Keratinocyte (primary cell): ENCODE results near the gene PCNT. TPM values are rescaled to one million over a fixed set of nuclear protein-coding genes. Genes with fewer than 3 reads are reported as not detected.

Source experiments
- DNase-seq: peaks from one replicate; pipeline ENCODE4 v3.0.0-alpha.2; 2011; ENCODE audit warnings: low read depth, missing footprints, low spot score
- FAIRE-seq: peaks from 2 replicates; lab custom pipeline; 2011; peaks lifted over from hg19 to GRCh38; lab: Jason Lieb, UNC
- H2AFZ ChIP-seq: 2 replicates; pipeline ENCODE4 v1.6.0; 2012; ENCODE audit warnings: low read length, control low read depth, inconsistent platforms; ENCODE audit not compliant: control insufficient read depth
- H3K27ac ChIP-seq: 2 replicates; pipeline ENCODE4 v1.5.1; 2011; ENCODE audit warnings: low read length; ENCODE audit not compliant: control insufficient read depth, insufficient read depth
- H3K27me3 ChIP-seq: 3 replicates; pipeline ENCODE4 v1.6.0; 2011; ENCODE audit warnings: low read length; ENCODE audit not compliant: control insufficient read depth, insufficient read depth; ENCODE audit errors: extremely low read depth
- H3K36me3 ChIP-seq, 2 experiments: 2 replicates in 1 of 2; 3 replicates in 1 of 2; pipeline ENCODE4 v1.5.1; 2011; ENCODE audit warnings: low read length in 2 of 2, mild to moderate bottlenecking in 1 of 2; ENCODE audit not compliant: control insufficient read depth in 2 of 2, insufficient read depth in 2 of 2; ENCODE audit errors: extremely low read depth in 1 of 2
- H3K4me1 ChIP-seq: 3 replicates; pipeline ENCODE4 v1.5.1; 2011; ENCODE audit warnings: low read length; ENCODE audit not compliant: control insufficient read depth, insufficient read depth; ENCODE audit errors: extremely low read depth
- H3K4me2 ChIP-seq: 3 replicates; pipeline ENCODE4 v1.6.0; 2011; ENCODE audit warnings: low read depth, low read length; ENCODE audit not compliant: control insufficient read depth, insufficient read depth; ENCODE audit errors: extremely low read depth
- H3K4me3 ChIP-seq, 3 experiments: fragments of 200-600 bp in 1 of 3; sonication (generic) in 1 of 3; 2 replicates in 2 of 3; 3 replicates in 1 of 3; pipeline ENCODE4 v1.5.1; 2011 to 2016; ENCODE audit warnings: low read length in 3 of 3, mild to moderate bottlenecking in 3 of 3, control low read depth in 2 of 3, inconsistent platforms in 1 of 3, low read depth in 1 of 3, mixed read lengths in 1 of 3, mixed run types in 1 of 3, moderate library complexity in 1 of 3; ENCODE audit not compliant: control insufficient read depth in 2 of 3, insufficient read depth in 2 of 3; ENCODE audit errors: extremely low read depth in 1 of 3
- H3K79me2 ChIP-seq: 2 replicates; pipeline ENCODE4 v1.6.0; 2012; ENCODE audit warnings: low read length; ENCODE audit not compliant: control insufficient read depth, insufficient read depth
- H3K9ac ChIP-seq: 3 replicates; pipeline ENCODE4 v1.6.0; 2011; ENCODE audit warnings: low read length; ENCODE audit not compliant: control insufficient read depth, insufficient read depth; ENCODE audit errors: extremely low read depth
- H3K9me1 ChIP-seq: 3 replicates; pipeline ENCODE4 v1.6.0; 2011; ENCODE audit warnings: low read length; ENCODE audit not compliant: control insufficient read depth, insufficient read depth; ENCODE audit errors: extremely low read depth
- H3K9me3 ChIP-seq: 2 replicates; pipeline ENCODE4 v1.5.1; 2012; ENCODE audit warnings: low read depth, low read length; ENCODE audit not compliant: control insufficient read depth
- H4K20me1 ChIP-seq: 3 replicates; pipeline ENCODE4 v1.6.0; 2011; ENCODE audit warnings: low read length; ENCODE audit not compliant: control insufficient read depth, insufficient read depth; ENCODE audit errors: extremely low read depth
- EZH2 ChIP-seq: IDR thresholded peaks from one replicate; pipeline ENCODE4 v1.6.1; 2012; ENCODE audit warnings: inconsistent platforms, mild to moderate bottlenecking, low read length, moderate library complexity
- dilution Hi-C: fragments of 300-500 bp; cut with MboI; formaldehyde crosslinking; loops from one replicate; pipeline ENCODE4 v1.7.0; 2020; ENCODE audit warnings: low sequenced_read_pairs; ENCODE audit not compliant: extremely low pct_ligation_motif_present
- polyA plus RNA-seq, 5 experiments: library from polyadenylated mRNA; depleted of rRNA in 3 of 5; stranded (reverse) in 3 of 5; stranded (forward) in 1 of 5; unstranded in 1 of 5; fragments of >200 nt; gene quantifications; 1 replicate in 1 of 5; 2 replicates in 3 of 5; 3 replicates in 1 of 5; pipeline versions ENCODE4 v1.2.1 to v1.2.3, GENCODE V29; 2011 to 2012; ENCODE audit warnings: missing spikeins in 2 of 5, low read depth in 1 of 5, low replicate concordance in 1 of 5
- TF ChIP-seq, protein P1 (sequence below), 3 experiments: IDR thresholded peaks in 1 of 3; conservative IDR thresholded peaks in 1 of 3; optimal IDR thresholded peaks in 1 of 3; 2 replicates in 2 of 3; 3 replicates in 1 of 3; pipeline versions ENCODE3 to v1.5.1; 2011; ENCODE audit warnings: low read length in 3 of 3, mild to moderate bottlenecking in 3 of 3, moderate library complexity in 2 of 3, control low read depth in 1 of 3, inconsistent platforms in 1 of 3; ENCODE audit not compliant: insufficient read depth in 2 of 3; ENCODE audit errors: extremely low read depth in 1 of 3

The PCNT gene
- polyA plus RNA-seq, 1 donor (not counting 4 experiments of a cell fraction or from before 2014, with no cell fraction given): 9.8 TPM

DNA sequence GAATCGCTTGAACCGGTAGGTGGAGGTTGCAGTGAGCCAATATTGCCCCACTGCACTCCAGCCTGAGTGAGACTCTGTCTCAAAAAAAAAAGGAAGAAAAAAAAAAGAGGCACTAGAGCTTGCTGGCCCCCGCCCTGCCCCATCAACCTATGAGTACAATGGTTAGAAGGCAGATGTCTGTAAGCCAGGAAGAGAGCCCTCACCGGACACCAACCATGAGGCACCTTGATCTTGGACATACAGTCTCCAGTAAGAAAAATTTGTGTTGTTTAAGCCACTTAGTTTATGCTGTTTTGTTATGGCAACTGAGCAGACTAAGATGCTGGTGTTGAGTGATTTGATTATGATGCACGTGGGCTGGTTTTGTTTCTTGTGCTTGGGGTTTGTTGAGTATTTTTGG is 168.9 kb downstream of the PCNT start:
- DNase-seq (no peak), FAIRE-seq (no peak)
- peaks cover 17 to 22% of the 10 kb centered on the region in 2 experiments for H3K36me3 ChIP-seq
- H3K4me3 ChIP-seq: no peak overlapping the region
- peaks cover 3% of the 10 kb centered on the region for H4K20me1 ChIP-seq
- H3K9ac ChIP-seq: no peak overlapping the region
- H3K9me1 ChIP-seq: peaks cover under 1% of the 10 kb centered on the region
- dilution Hi-C loops: no loop called here
- H3K9me3 ChIP-seq: no peaks in the 10 kb centered on the region
- H3K27me3 ChIP-seq: no peaks in the 10 kb centered on the region
- no peak overlapping the region for H3K27ac ChIP-seq
- no peak overlapping the region for H2AFZ ChIP-seq
- no peak overlapping the region for H3K4me2 ChIP-seq
- TF ChIP-seq EZH2: no peak
- TF ChIP-seq, protein P1, sequence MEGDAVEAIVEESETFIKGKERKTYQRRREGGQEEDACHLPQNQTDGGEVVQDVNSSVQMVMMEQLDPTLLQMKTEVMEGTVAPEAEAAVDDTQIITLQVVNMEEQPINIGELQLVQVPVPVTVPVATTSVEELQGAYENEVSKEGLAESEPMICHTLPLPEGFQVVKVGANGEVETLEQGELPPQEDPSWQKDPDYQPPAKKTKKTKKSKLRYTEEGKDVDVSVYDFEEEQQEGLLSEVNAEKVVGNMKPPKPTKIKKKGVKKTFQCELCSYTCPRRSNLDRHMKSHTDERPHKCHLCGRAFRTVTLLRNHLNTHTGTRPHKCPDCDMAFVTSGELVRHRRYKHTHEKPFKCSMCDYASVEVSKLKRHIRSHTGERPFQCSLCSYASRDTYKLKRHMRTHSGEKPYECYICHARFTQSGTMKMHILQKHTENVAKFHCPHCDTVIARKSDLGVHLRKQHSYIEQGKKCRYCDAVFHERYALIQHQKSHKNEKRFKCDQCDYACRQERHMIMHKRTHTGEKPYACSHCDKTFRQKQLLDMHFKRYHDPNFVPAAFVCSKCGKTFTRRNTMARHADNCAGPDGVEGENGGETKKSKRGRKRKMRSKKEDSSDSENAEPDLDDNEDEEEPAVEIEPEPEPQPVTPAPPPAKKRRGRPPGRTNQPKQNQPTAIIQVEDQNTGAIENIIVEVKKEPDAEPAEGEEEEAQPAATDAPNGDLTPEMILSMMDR (optimal IDR thresholded peaks at IDR 0.05 in 1 of 3, IDR thresholded peaks at IDR 0.05 in 1 of 3, conservative IDR thresholded peaks at IDR 0.05 in 1 of 3; ENCODE audit: extremely low read depth in 1 of 3, insufficient read depth in 2 of 3, low read length in 3 of 3): no peak
- H3K79me2 ChIP-seq: peaks cover 39% of the 10 kb centered on the region
- H3K4me1 ChIP-seq: no peaks in the 10 kb centered on the region

DNA sequence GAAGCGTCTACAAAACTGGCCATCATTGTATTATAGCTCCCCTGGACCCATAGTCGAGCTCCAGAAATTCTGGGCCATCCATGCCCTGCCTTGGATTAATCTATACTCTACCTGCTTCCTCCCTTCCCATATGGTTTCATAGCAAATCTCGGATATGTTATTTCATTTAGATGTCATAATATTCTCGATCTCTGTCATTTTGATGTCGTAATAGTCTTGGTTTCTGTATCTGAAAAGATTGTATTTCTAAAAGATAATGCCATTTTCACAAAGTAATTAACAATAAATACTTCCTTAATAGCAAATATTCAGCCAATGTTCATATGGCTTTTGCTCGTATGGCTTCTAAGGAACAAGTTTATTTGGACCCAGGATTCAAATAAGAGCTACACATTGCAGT is 169.9 kb downstream of the PCNT start:
- H3K4me2 ChIP-seq: no peak overlapping the region
- FAIRE-seq (no peak), DNase-seq (no peak)
- no peak overlapping the region for H3K4me3 ChIP-seq
- dilution Hi-C loops: no loop called here
- H3K36me3 ChIP-seq: peaks cover 20 to 28% of the 10 kb centered on the region in 2 experiments
- no peak overlapping the region for H3K27ac ChIP-seq
- peaks cover 37% of the 10 kb centered on the region for H3K79me2 ChIP-seq
- peaks cover 3% of the 10 kb centered on the region for H3K9me1 ChIP-seq
- no peaks in the 10 kb centered on the region for H3K27me3 ChIP-seq
- no peaks in the 10 kb centered on the region for H3K9me3 ChIP-seq
- H3K4me1 ChIP-seq: no peaks in the 10 kb centered on the region
- TF ChIP-seq, protein P1 (optimal IDR thresholded peaks at IDR 0.05 in 1 of 3, IDR thresholded peaks at IDR 0.05 in 1 of 3, conservative IDR thresholded peaks at IDR 0.05 in 1 of 3; ENCODE audit: extremely low read depth in 1 of 3, insufficient read depth in 2 of 3, low read length in 3 of 3): no peak
- TF ChIP-seq EZH2: no peak
- H2AFZ ChIP-seq: no peak overlapping the region
- peaks cover 3% of the 10 kb centered on the region for H4K20me1 ChIP-seq
- H3K9ac ChIP-seq: no peak overlapping the region

Other genes with a start within 250 kb of the PCNT start
- gene COL6A2, start 226.0 kb upstream of the PCNT start, polyA plus RNA-seq: 0.03 to 0.41 TPM (median 0.12 TPM) in 3 replicates
- 0.08 TPM in 1 of 3 replicates, not detected in the others for gene FTCD, start 168.6 kb upstream of the PCNT start, polyA plus RNA-seq
- gene SPATC1L, start 139.7 kb upstream of the PCNT start, polyA plus RNA-seq: 0.79 to 4.5 TPM (median 1.3 TPM) in 3 replicates
- 105 to 136 TPM (median 134 TPM) in 3 replicates for gene LSS, start 95.4 kb upstream of the PCNT start, polyA plus RNA-seq
- 27.9 to 42.3 TPM (median 34.3 TPM) in 3 replicates for gene MCM3AP, start 38.5 kb upstream of the PCNT start, polyA plus RNA-seq
- 16.2 to 23.5 TPM (median 20.8 TPM) in 3 replicates for gene YBEY, start 37.8 kb upstream of the PCNT start, polyA plus RNA-seq
- gene C21orf58, start 286 bp upstream of the PCNT start, polyA plus RNA-seq: 0.50 to 1.4 TPM (median 1.2 TPM) in 3 replicates
- gene DIP2A, start 134.7 kb downstream of the PCNT start, polyA plus RNA-seq: 35.4 to 41.6 TPM (median 36.2 TPM) in 3 replicates